Breast epithelium (tissue), 4 donors: ENCODE results near the gene STARD7. TPM values are rescaled to one million over a fixed set of nuclear protein-coding genes. Genes with fewer than 3 reads are reported as not detected.
A peak's percentile ranks its signal among the peaks of the same experiment; 100 is the strongest.

Experiments
- DNase-seq, 2 donors: peaks; one replicate each; pipeline ENCODE4 v3.0.0-alpha.2; 2019; ENCODE audit warnings: low spot score in 2 of 2
- H3K27ac ChIP-seq, 2 donors: fragments of 200-600 bp; sonication (generic) in 1 of 2; one replicate each; pipeline ENCODE4 v1.5.1; 2016 to 2019; ENCODE audit warnings: mild to moderate bottlenecking in 1 of 2
- H3K27me3 ChIP-seq, 2 donors: fragments of 200-600 bp; sonication (generic) in 1 of 2; one replicate each; pipeline versions ENCODE4 v1.5.1 to v1.6.0; 2017 to 2019; ENCODE audit warnings: control low read depth in 1 of 2, mild to moderate bottlenecking in 1 of 2
- H3K36me3 ChIP-seq: fragments of 200-600 bp; one replicate; pipeline ENCODE4 v1.5.1; 2019
- H3K4me1 ChIP-seq, 2 donors: fragments of 200-600 bp; sonication (generic); one replicate each; pipeline ENCODE4 v1.5.1; 2016 to 2019; ENCODE audit warnings: control low read depth in 1 of 2
- H3K4me3 ChIP-seq, 3 donors: fragments of 200-600 bp; sonication (generic); 1 replicate in 2 of 3; 2 replicates in 1 of 3; pipeline ENCODE4 v1.5.1; 2016 to 2019; ENCODE audit warnings: mild to moderate bottlenecking in 3 of 3, moderate library complexity in 2 of 3
- H3K9me3 ChIP-seq, 2 donors: fragments of 200-600 bp; sonication (generic) in 1 of 2; one replicate each; pipeline ENCODE4 v1.5.1; 2016 to 2019; ENCODE audit warnings: control low read depth in 1 of 2
- POLR2A ChIP-seq: fragments of 450-650 bp; IDR thresholded peaks from one replicate; pipeline ENCODE4 v1.6.1; 2016; ENCODE audit warnings: antibody characterized with exemption, mild to moderate bottlenecking, moderate library complexity
- POLR2AphosphoS5 ChIP-seq, 3 donors: sonication (generic); formaldehyde crosslinking; IDR thresholded peaks; one replicate each; pipeline ENCODE4 v1.6.1; 2017; ENCODE audit warnings: antibody characterized with exemption in 3 of 3
- intact Hi-C: fragments of 100-400 bp; cut with DNase I; formaldehyde crosslinking; loops from one replicate; pipeline ENCODE4 v1.15.1; 2023; ENCODE audit warnings: low total_unique reads
- total RNA-seq, 3 donors: library from RNA; depleted of rRNA; stranded (reverse); fragments of >200 nt; gene quantifications; one replicate each; pipeline ENCODE4 v1.1.0, GENCODE V29; 2016
- TF ChIP-seq, protein P1 (sequence below), 3 donors: fragments of 450-650 bp; IDR thresholded peaks; one replicate each; pipeline ENCODE4 v1.5.1; 2016 to 2017; ENCODE audit warnings: antibody characterized with exemption in 3 of 3, mild to moderate bottlenecking in 3 of 3, moderate library complexity in 3 of 3

Gene STARD7
- total RNA-seq, 3 donors from 2014 or later, result 84.9 to 133 (median 96.3) TPM

DNA sequence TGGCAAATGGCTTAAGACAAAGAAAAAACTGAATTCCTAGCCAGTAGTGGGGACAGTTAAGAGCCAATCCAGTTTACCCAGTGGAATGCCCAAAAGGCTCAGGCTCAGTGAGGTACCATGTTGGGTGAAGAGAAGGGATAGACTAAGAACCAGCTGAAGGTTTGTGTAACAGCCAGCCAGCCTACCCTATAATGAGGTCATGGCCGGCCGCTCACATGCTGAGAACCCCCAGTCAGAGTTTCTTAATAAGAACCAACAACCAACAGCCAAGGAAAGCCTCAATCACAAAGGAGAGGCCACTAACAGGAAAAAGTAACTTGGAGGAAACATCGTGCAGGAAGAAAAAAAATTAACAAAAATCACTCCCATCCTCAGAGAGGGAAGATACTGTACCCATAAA is 38.0 kb downstream of the STARD7 start:
- DNase-seq, result no peak
- Histone ChIP-seq H3K36me3 (no peaks in the 10 kb centered on the region), H3K27ac (no peak overlapping the region), H3K4me3 (no peak overlapping the region), H3K9me3 (no peaks in the 10 kb centered on the region), H3K27me3 (no peaks in the 10 kb centered on the region), H3K4me1 (no peaks in the 10 kb centered on the region)
- TF ChIP-seq POLR2AphosphoS5 (IDR thresholded peaks at IDR 0.05), result no peak
- TF ChIP-seq, protein P1, sequence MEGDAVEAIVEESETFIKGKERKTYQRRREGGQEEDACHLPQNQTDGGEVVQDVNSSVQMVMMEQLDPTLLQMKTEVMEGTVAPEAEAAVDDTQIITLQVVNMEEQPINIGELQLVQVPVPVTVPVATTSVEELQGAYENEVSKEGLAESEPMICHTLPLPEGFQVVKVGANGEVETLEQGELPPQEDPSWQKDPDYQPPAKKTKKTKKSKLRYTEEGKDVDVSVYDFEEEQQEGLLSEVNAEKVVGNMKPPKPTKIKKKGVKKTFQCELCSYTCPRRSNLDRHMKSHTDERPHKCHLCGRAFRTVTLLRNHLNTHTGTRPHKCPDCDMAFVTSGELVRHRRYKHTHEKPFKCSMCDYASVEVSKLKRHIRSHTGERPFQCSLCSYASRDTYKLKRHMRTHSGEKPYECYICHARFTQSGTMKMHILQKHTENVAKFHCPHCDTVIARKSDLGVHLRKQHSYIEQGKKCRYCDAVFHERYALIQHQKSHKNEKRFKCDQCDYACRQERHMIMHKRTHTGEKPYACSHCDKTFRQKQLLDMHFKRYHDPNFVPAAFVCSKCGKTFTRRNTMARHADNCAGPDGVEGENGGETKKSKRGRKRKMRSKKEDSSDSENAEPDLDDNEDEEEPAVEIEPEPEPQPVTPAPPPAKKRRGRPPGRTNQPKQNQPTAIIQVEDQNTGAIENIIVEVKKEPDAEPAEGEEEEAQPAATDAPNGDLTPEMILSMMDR (IDR thresholded peaks at IDR 0.05), result no peak
- TF ChIP-seq POLR2A, result no peak
- intact Hi-C loops, result no loop called here

DNA sequence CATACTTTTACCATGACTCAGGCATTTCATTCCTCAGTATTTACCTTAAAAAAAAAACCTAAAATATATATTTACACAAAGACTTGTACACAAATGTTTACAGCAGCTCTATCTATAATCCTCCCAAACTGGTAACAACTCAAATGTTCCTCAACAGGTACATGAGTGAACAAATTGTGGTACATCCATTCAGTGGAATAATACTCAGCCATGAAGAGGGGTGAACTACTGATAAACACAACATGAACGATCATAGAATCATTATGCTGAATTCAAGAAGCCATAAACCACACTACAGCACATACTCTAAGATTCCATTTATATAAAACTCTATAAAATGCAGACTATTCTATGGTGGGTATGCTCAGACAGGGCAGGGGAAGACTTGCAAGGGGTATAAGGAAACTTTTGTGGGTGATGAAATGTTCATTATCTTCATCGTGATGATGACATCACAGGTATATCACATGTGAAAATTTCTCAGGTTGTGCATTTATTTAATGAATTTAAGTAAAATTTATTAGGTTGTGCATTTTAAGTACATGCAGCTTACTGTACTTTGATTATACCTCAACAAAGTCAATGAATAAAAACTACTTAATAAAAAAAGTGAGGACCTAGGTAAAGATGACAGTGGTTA is 38.6 kb downstream of the STARD7 start:
- H3K4me1 ChIP-seq, result no peaks in the 10 kb centered on the region
- TF ChIP-seq POLR2A (no peak), POLR2AphosphoS5 (IDR thresholded peaks at IDR 0.05) (no peak)
- TF ChIP-seq, protein P1 (IDR thresholded peaks at IDR 0.05), result no peak
- no peak for DNase-seq
- H3K36me3 ChIP-seq, result no peaks in the 10 kb centered on the region
- no peaks in the 10 kb centered on the region for H3K9me3 ChIP-seq
- no peak overlapping the region for H3K27ac ChIP-seq
- intact Hi-C loops, result no loop called here
- no peaks in the 10 kb centered on the region for H3K27me3 ChIP-seq
- H3K4me3 ChIP-seq, result no peak overlapping the region

DNA sequence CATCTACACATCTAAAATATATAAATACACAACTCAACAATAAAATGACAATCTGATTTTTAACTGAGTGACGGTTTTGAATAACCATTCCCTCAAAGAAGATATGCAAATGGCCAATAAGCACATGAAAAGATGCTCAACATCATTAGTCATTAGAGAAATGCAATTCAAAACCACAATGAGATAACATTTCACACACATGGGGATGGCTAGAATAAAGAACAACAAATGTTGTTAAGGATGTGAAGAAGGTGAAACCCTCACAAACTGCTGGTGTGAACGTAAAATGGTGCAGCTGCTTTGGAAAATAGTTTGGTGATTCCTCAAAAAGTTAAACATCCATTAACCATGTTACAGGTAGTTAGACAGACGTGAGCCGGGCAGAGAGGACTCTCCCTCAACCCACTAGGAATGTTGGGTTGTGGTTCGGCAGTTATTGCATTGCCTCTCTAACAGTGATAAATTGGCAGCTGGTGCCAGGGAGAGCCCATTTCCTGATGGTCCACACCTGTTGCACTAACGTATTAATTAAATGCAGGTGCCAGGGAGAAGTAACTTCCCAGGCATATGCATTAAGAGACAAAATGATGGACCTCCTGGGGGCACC is 41.1 kb downstream of the STARD7 start:
- intact Hi-C loops, result no loop called here
- no peaks in the 10 kb centered on the region for H3K4me1 ChIP-seq
- TF ChIP-seq, protein P1 (IDR thresholded peaks at IDR 0.05), result no peak
- TF ChIP-seq POLR2AphosphoS5 (IDR thresholded peaks at IDR 0.05), result no peak
- no peak overlapping the region for H3K27ac ChIP-seq
- no peaks in the 10 kb centered on the region for H3K9me3 ChIP-seq
- H3K36me3 ChIP-seq, result no peaks in the 10 kb centered on the region
- H3K27me3 ChIP-seq, result no peaks in the 10 kb centered on the region
- no peak overlapping the region for H3K4me3 ChIP-seq
- no peak for DNase-seq

DNA sequence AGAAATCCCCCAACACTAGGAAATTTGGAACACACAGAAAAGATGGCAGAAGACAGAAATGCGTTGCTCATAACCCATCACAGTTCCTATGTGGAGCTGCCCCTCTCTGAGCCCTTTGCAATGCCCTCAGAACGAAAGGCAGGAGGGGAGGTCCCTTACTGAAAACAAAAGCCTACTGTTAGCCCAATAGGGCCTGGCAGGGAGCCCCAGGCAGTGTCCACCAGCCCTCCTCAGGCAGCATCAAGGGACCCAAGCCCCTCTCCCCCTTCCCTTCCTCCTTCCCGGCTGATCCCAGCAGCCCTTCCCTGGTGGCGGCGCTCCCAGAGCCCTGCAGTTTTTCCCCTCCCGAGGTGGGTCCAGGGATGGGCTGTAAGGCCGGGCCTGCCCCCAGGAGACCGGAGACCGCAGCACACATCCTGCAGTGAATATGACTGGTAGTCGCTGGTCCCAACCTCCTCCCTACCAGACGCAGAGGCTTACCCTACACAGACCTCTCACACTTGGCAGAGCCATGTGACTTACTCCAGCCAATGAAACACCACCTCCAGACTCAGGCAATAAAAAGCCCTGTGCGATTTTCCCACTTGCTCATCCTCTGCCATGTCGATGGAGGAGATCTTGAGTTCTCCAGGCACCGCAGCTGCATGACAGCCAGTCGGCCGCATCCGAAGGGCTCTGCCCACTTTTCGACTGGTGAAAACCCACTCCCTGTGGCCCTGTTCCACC is 44.0 kb downstream of the STARD7 start:
- H3K27ac ChIP-seq, result peak overlapping the region in 1 of 2 donors; percentile 6
- no peaks in the 10 kb centered on the region for H3K27me3 ChIP-seq
- TF ChIP-seq, protein P1 (IDR thresholded peaks at IDR 0.05), result no peak
- TF ChIP-seq POLR2A, result no peak
- no peak for TF ChIP-seq POLR2AphosphoS5 (IDR thresholded peaks at IDR 0.05)
- no peaks in the 10 kb centered on the region for H3K36me3 ChIP-seq
- DNase-seq, result no peak
- intact Hi-C loops, result no loop called here
- no peaks in the 10 kb centered on the region for H3K4me1 ChIP-seq
- no peak overlapping the region for H3K4me3 ChIP-seq
- no peaks in the 10 kb centered on the region for H3K9me3 ChIP-seq
